GM18505 (cell line): Measurements from ENCODE around the gene CMKLR1.

ENCODE experiments used
- ATAC-seq: cut with Tn5 transposase; IDR thresholded peaks from one replicate; pipeline ENCODE4 v1.9.1; 2021; ENCODE audit not compliant: unreplicated experiment
- POLR2A ChIP-seq: IDR thresholded peaks from 4 replicates; pipeline ENCODE4 v1.6.1; 2011; ENCODE audit warnings: borderline replicate concordance; ENCODE audit not compliant: insufficient read depth, insufficient read length; ENCODE audit errors: extremely low read depth

Gene CMKLR1

DNA sequence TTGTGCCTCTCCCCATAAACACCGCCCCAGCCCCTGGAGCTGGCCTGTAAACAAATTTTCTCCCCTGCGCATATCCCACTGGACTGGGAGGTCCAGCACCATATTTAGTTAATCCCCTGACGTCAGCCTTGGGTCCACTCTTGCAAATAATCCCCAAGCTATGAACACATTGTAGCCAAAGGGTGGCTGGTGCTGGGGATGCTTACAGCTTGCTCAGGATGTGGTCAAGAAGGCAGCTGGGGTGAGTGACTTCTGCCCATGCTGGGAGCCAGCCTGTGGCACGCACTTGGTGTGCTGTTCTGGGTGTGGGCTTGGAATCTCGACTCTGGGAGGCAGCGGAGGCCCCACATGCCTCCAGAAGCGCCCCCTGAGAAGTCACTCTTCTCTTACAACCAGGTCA lies 32.1 kb downstream of the CMKLR1 start:
- no peak for TF ChIP-seq POLR2A
- ATAC-seq, result no peak

- no peak for TF ChIP-seq POLR2A
Measured at GRCh38 chr12:108306506-108306905, 32.6 kb downstream of the CMKLR1 start.

GRCh38 chr12:108305991-108306501 lies 33.1 kb downstream of the CMKLR1 start:
- ATAC-seq, result no peak
- no peak for TF ChIP-seq POLR2A

More at GRCh38 chr12:108306506-108306905, 32.6 kb downstream of the CMKLR1 start:
- no peak for ATAC-seq

DNA sequence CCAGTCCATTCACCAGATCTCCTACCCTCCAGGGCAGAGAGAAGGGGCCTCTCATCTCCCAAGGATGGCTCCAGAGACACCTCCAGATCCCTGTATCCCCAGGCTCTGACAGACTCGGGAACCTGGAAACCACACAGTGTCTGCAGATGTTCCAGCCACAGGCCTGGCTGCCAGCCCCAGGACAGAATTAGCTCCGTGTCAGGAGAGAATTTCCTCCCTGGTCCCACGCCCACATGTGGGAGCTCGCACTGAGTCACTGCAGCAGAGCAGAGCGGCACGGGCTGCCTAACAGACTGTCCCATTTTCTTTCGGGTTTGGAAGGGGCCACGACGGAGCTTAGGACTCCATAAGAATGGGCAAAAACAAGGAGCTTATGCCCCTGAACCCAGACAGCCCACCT lies 33.6 kb downstream of the CMKLR1 start:
- no peak for TF ChIP-seq POLR2A
- ATAC-seq, result no peak

DNA sequence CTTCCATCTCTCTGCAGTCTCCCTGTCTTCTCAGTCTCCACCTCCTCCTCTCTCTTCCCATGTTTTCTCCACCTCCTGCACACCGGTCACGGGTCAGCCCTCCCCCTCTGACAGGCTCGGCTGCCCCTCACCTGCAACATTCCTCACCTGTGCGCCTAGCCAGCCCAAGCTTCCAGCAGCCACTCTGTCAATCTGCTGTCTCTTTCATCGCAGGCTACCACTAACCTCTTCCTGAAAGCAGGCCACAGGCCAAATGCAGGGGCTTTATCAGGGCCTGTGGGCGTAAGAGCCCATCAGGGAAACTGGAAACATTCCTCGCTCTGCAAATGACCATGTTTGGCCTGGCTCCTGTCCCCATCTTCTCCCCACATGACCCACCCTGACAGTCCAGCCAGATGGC lies 34.5 kb downstream of the CMKLR1 start:
- no peak for TF ChIP-seq POLR2A
- ATAC-seq, result no peak

DNA sequence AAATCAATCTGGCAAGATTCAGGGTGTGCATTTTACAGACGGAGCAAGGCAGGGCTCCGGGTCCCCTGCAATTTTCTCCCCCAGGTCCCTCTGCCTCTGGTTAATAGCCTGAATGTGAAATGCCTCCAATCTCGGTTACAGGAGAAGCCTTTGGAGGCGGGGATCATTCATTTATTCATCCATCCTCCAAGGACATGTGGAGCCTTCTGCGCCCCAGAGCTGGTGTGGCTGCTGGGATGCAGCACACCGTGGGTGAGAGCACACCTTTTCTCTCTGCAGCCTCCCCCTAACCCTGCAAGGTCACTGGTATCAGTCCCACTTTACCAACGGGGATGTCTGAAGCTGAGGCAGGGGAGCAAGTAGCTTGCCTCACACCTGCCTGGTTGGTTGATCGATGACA lies 35.4 kb downstream of the CMKLR1 start:
- no peak for TF ChIP-seq POLR2A
- ATAC-seq, result no peak

DNA sequence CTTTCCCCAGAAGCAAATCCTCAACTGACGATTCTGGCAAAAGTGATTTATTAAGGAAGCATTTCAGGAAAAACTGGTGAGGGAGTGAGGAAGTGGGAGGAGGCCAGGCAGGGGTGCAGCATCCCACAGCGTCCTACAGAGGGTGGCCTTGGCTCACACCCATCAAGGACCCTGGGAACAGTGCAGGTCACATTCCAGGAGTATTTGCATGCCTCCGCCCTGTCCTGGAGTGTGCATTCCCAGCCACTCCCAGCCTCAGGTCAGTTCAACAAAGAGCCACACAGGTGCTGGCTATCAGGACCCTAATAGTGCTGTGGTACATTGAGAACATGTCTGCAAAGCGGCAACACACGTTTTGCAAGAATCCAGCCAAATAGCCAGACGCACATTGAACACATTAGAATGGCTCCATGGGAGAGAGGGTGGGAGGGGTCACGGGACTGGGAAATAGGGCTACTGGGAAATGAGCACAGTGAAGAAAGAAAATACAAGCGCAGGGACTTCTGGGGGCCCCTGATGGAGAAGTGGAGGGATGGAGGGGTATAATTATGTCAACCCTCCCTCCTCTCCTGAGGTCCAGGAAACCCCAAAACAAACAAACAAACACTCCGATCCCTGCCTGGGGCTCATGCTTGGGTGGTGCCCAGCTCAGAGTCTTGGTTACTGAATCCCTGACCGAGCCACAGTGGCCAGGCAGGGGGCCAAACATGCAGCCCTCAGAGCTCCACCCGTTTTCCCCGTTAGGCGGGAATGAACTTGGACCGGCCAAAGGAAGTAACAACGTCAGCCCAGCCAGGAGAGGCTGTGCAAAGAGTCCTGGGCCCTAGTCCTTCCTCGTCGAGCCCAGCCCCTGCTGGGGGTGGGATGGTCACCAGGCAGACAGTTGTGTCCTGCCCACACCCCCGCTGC lies 36.5 kb downstream of the CMKLR1 start:
- no peak for TF ChIP-seq POLR2A
- no peak for ATAC-seq

GRCh38 chr12:108302016-108302402 lies 37.1 kb downstream of the CMKLR1 start:
- no peak for ATAC-seq
- TF ChIP-seq POLR2A, result no peak

DNA sequence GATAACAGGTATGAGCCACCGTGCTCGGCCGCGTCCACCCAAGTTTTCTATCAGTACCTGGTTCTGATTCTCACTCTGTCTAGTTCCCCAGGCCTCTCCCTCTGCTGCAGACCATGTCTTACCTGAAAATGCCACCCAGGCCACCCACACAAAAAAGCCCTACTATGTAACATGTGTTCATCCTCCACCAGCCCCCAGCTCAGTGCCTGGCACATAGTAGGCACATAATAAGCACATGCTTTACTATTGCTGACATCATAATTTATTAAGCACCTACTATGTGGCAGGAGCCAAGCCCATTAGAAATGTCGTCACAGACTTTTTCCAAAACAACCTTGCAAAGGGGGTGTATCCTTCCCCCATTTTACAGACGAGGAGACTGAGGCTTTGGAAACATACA lies 37.8 kb downstream of the CMKLR1 start:
- no peak for ATAC-seq
- TF ChIP-seq POLR2A, result no peak

- no peak for TF ChIP-seq POLR2A
- ATAC-seq, result no peak
Measured at GRCh38 chr12:108299980-108300696, 39.0 kb downstream of the CMKLR1 start.

DNA sequence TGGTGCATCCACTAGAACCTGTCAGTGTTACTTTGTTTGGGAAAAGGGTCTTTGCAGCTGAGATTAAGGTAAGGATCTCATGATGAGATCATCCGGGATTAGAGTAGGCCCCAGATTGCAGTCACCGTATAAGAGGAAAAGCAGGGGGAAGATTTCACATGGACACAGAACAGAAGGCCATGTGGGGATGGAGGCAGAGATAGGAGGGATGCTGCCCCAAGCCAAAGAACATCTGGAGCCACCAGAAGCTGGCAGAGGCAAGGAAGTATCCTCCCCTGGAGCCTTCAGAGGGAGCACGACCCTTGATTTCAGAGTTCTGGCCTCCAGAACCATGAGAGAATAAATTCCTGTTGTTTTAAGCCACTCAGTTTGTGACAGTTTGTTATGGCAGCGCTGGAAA lies 39.6 kb downstream of the CMKLR1 start:
- TF ChIP-seq POLR2A, result no peak
- ATAC-seq, result no peak

GRCh38 chr12:108298761-108299275 lies 40.3 kb downstream of the CMKLR1 start:
- no peak for TF ChIP-seq POLR2A
- no peak for ATAC-seq

GRCh38 chr12:108297895-108298760 lies 41.0 kb downstream of the CMKLR1 start:
- ATAC-seq, result peak; percentile 70
- TF ChIP-seq POLR2A, result no peak
